Measurements from ENCODE around the gene MAPT. TPM values are rescaled to one million over a fixed set of nuclear protein-coding genes. Genes with fewer than 3 reads are reported as not detected.

The MAPT gene
- total and polyA plus RNA-seq, 2 of the 13 experiments (the other 11 are each of a cell fraction or from before 2014, with no cell fraction given), result 2.1 to 2.8 TPM

DNA sequence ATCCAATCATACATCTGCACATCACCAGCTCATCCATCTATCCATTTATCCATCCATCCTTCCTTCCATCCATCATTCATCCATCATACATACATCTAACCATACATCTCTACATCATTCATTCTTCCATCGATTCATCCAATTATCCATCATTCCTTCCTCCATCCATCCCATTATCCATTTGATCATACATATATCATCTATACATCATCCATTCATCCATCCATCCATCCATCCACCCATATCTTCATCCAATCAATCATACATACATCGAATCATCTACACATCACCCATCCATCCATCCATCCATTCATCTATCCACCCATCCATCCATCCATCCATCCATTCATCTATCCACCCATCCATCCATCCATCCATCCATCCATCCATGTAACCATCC, 75.4 kb downstream of the MAPT start:
- CTCF ChIA-PET (ENCODE audit: low intra/inter-chr PET ratio, low total read pairs), result no interaction called here

DNA sequence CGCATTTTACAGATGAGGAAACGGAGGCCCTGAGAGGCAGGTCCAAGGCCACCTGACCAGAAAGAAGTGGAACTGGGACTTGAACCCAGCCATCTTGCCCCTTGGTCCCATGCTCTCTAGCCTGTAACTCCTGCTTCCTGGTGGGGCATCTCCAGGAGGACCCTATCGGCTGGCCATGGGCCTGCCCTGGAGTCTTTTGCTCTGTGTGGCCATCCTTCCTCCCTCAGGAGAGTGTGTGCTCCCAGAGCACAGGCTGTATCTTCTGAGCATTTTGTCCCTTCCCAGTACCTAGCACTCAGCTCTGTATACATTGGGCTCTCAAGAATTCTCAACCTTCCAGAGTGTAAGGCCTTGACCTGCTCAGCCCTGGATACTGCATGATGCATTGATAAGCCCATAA, 76.3 kb downstream of the MAPT start:
- Histone ChIP-seq H3K9me3 (ENCODE audit: low read length) (no peaks in the 10 kb centered on the region), H3K9ac (ENCODE audit: insufficient read depth, low read depth, low read length) (no peak overlapping the region), H3K79me2 (ENCODE audit: insufficient read depth, low read length) (no peaks in the 10 kb centered on the region), H3K4me1 (ENCODE audit: insufficient read depth, low read length) (no peaks in the 10 kb centered on the region), H3K27ac (ENCODE audit: extremely low read length, insufficient read depth, low read length) (no peak overlapping the region), H3K27me3 (ENCODE audit: control insufficient read depth in 1 of 2, insufficient read depth in 2 of 2, low read length in 2 of 2) (no peaks in the 10 kb centered on the region; a peak in 1 of 5 replicates), H2AFZ (ENCODE audit: low read length) (no peak overlapping the region), H3K4me3 (replicated peaks in 1 of 3; ENCODE audit: insufficient read depth in 1 of 3, low read depth in 2 of 3, low read length in 3 of 3) (no peak overlapping the region), H4K20me1 (ENCODE audit: insufficient read depth, low read length) (no peaks in the 10 kb centered on the region; the same call in 1 of the 2 replicates), H3K4me2 (ENCODE audit: low read depth, low read length) (no peak overlapping the region), H3K36me3 (replicated peaks in 1 of 2; ENCODE audit: control insufficient read depth in 1 of 2, insufficient read depth in 2 of 2, low read length in 2 of 2) (no peaks in the 10 kb centered on the region)
- WGBS (ENCODE audit: low lambda C conversion rate), result 93% methylated on average over 2 of the region's 3 CpGs
- DNase-seq (ENCODE audit: low spot score) (no peak), ATAC-seq (no peak), FAIRE-seq (no peak)
- ChIA-PET CTCF (ENCODE audit: low intra/inter-chr PET ratio, low total read pairs) (no interaction called here), POLR2A (no interaction called here)
- BruUV-seq (replicated peaks), result no TSS peak
- intact Hi-C loops (cut with micrococcal nuclease; ENCODE audit: unreplicated experiment), result no loop called here
- TF ChIP-seq ZNF263 (CRISPR knock-in tag; IDR thresholded peaks at IDR 0.05) (peak; percentile 59; the same call in 1 of the 2 replicates), ZFP36 (IDR thresholded peaks at IDR 0.05; ENCODE audit: borderline replicate concordance, low read depth, low read length, partially characterized antibody) (no peak), KDM5A (IDR thresholded peaks at IDR 0.05; ENCODE audit: borderline replicate concordance, low read length) (no peak), SMARCE1 (IDR thresholded peaks at IDR 0.05; ENCODE audit: borderline replicate concordance) (no peak)
- TF ChIP-seq, protein P1, sequence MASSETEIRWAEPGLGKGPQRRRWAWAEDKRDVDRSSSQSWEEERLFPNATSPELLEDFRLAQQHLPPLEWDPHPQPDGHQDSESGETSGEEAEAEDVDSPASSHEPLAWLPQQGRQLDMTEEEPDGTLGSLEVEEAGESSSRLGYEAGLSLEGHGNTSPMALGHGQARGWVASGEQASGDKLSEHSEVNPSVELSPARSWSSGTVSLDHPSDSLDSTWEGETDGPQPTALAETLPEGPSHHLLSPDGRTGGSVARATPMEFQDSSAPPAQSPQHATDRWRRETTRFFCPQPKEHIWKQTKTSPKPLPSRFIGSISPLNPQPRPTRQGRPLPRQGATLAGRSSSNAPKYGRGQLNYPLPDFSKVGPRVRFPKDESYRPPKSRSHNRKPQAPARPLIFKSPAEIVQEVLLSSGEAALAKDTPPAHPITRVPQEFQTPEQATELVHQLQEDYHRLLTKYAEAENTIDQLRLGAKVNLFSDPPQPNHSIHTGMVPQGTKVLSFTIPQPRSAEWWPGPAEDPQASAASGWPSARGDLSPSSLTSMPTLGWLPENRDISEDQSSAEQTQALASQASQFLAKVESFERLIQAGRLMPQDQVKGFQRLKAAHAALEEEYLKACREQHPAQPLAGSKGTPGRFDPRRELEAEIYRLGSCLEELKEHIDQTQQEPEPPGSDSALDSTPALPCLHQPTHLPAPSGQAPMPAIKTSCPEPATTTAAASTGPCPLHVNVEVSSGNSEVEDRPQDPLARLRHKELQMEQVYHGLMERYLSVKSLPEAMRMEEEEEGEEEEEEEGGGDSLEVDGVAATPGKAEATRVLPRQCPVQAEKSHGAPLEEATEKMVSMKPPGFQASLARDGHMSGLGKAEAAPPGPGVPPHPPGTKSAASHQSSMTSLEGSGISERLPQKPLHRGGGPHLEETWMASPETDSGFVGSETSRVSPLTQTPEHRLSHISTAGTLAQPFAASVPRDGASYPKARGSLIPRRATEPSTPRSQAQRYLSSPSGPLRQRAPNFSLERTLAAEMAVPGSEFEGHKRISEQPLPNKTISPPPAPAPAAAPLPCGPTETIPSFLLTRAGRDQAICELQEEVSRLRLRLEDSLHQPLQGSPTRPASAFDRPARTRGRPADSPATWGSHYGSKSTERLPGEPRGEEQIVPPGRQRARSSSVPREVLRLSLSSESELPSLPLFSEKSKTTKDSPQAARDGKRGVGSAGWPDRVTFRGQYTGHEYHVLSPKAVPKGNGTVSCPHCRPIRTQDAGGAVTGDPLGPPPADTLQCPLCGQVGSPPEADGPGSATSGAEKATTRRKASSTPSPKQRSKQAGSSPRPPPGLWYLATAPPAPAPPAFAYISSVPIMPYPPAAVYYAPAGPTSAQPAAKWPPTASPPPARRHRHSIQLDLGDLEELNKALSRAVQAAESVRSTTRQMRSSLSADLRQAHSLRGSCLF (CRISPR knock-in tag; IDR thresholded peaks at IDR 0.05; ENCODE audit: borderline replicate concordance), result no peak
- in situ Hi-C loops (cut with HindIII; ENCODE audit: extremely low pct_ligation_motif_present, low pct_unique_long_range_greater_than_20kb), result no loop called here

More for the DNA sequence above, 75.4 kb downstream of the MAPT start:
- H3K4me3 ChIP-seq (replicated peaks in 1 of 3; ENCODE audit: insufficient read depth in 1 of 3, low read depth in 2 of 3, low read length in 3 of 3), result no peak overlapping the region
- intact Hi-C loops (cut with micrococcal nuclease; ENCODE audit: unreplicated experiment) (no loop called here), in situ Hi-C loops (cut with HindIII; ENCODE audit: extremely low pct_ligation_motif_present, low pct_unique_long_range_greater_than_20kb) (no loop called here)
- H3K27ac ChIP-seq (ENCODE audit: extremely low read length, insufficient read depth, low read length), result no peak overlapping the region
- no peak overlapping the region for H3K4me2 ChIP-seq (ENCODE audit: low read depth, low read length)
- WGBS (ENCODE audit: low lambda C conversion rate), result 13% methylated on average over 2 of the region's 2 CpGs
- BruUV-seq (replicated peaks), result no TSS peak
- peak; percentile 26 for FAIRE-seq
- no peak overlapping the region for H3K9ac ChIP-seq (ENCODE audit: insufficient read depth, low read depth, low read length)
- H3K4me1 ChIP-seq (ENCODE audit: insufficient read depth, low read length), result no peaks in the 10 kb centered on the region
- DNase-seq (ENCODE audit: low spot score), result no peak
- no peak for TF ChIP-seq ZNF781 (CRISPR knock-in tag; IDR thresholded peaks at IDR 0.05; ENCODE audit: borderline replicate concordance, not compliant biosample characterization)
- no peak for TF ChIP-seq TARDBP (CRISPR knock-in tag; IDR thresholded peaks at IDR 0.05)
- 0 out of 2 replicates have a peak, but pooled peaks have one; percentile 7 for TF ChIP-seq NONO (IDR thresholded peaks at IDR 0.05)
- TF ChIP-seq NONO (CRISPR knock-in tag; conservative IDR thresholded peaks at IDR 0.05), result no peak
- TF ChIP-seq NFIB (CRISPR knock-in tag; IDR thresholded peaks at IDR 0.05; ENCODE audit: borderline replicate concordance), result no peak
- peak; percentile 13; the same call in 1 of the 2 replicates for TF ChIP-seq ATF7 (IDR thresholded peaks at IDR 0.05)
- no peak for TF ChIP-seq ATF7 (CRISPR knock-in tag; IDR thresholded peaks at IDR 0.05)
- no peaks in the 10 kb centered on the region for H3K79me2 ChIP-seq (ENCODE audit: insufficient read depth, low read length)
- POLR2A ChIA-PET, result no interaction called here
- H3K36me3 ChIP-seq (replicated peaks in 1 of 2; ENCODE audit: control insufficient read depth in 1 of 2, insufficient read depth in 2 of 2, low read length in 2 of 2), result no peaks in the 10 kb centered on the region
- no peaks in the 10 kb centered on the region; a peak in 1 of 5 replicates for H3K27me3 ChIP-seq (ENCODE audit: control insufficient read depth in 1 of 2, insufficient read depth in 2 of 2, low read length in 2 of 2)
- H2AFZ ChIP-seq (ENCODE audit: low read length), result no peak overlapping the region
- H4K20me1 ChIP-seq (ENCODE audit: insufficient read depth, low read length), result no peaks in the 10 kb centered on the region
- H3K9me3 ChIP-seq (ENCODE audit: low read length), result no peaks in the 10 kb centered on the region
- no peak for ATAC-seq

All from HepG2 (cell line).